H9 (cell line): ENCODE data around the gene TMEM44. TPM values are rescaled to one million over a fixed set of nuclear protein-coding genes. Genes with fewer than 3 reads are reported as not detected.

Source experiments
- DNase-seq: peaks from one replicate; pipeline ENCODE4 v3.0.0-alpha.2; 2017
- H2AFZ ChIP-seq: one replicate; pipeline ENCODE4 v1.6.1; 2013; ENCODE audit warnings: mild to moderate bottlenecking, low read length, control low read depth, moderate library complexity
- H2AK5ac ChIP-seq: 2 replicates; pipeline ENCODE4 v1.6.1; 2013; ENCODE audit warnings: low read length, control low read depth, mixed read lengths; ENCODE audit not compliant: insufficient read length
- H2BK120ac ChIP-seq: one replicate; pipeline ENCODE4 v1.6.1; 2013; ENCODE audit warnings: low read depth, mild to moderate bottlenecking, low read length, control low read depth, inconsistent platforms; ENCODE audit not compliant: poor library complexity, severe bottlenecking
- H2BK12ac ChIP-seq: 2 replicates; pipeline ENCODE4 v1.6.1; 2013; ENCODE audit warnings: low read length, control low read depth, mixed read lengths, low read depth; ENCODE audit not compliant: insufficient read length
- H2BK15ac ChIP-seq: 2 replicates; pipeline ENCODE4 v1.6.1; 2013; ENCODE audit warnings: low read depth, low read length, control low read depth
- H2BK20ac ChIP-seq: one replicate; pipeline ENCODE4 v1.6.1; 2013; ENCODE audit warnings: low read depth, mild to moderate bottlenecking, low read length, control low read depth, inconsistent platforms; ENCODE audit not compliant: poor library complexity, severe bottlenecking
- H2BK5ac ChIP-seq: 2 replicates; pipeline ENCODE4 v1.6.1; 2013; ENCODE audit warnings: low read length, control low read depth, mixed read lengths; ENCODE audit not compliant: insufficient read length
- H3K14ac ChIP-seq: 2 replicates; pipeline ENCODE4 v1.6.1; 2013; ENCODE audit warnings: low read length, control low read depth; ENCODE audit not compliant: insufficient read depth
- H3K18ac ChIP-seq: 2 replicates; pipeline ENCODE4 v1.6.1; 2013; ENCODE audit warnings: low read depth, mild to moderate bottlenecking, mixed read lengths, low read length, control low read depth; ENCODE audit not compliant: insufficient read length
- H3K23ac ChIP-seq: 2 replicates; pipeline ENCODE4 v1.6.1; 2013; ENCODE audit warnings: low read length, control low read depth, mixed read lengths, low read depth; ENCODE audit not compliant: insufficient read length
- H3K23me2 ChIP-seq: 2 replicates; pipeline ENCODE4 v1.6.1; 2013; ENCODE audit warnings: low read depth, mild to moderate bottlenecking, mixed read lengths, low read length, control low read depth; ENCODE audit not compliant: insufficient read length, poor library complexity, severe bottlenecking
- H3K27ac ChIP-seq: 2 replicates; pipeline ENCODE4 v1.5.1; 2013; ENCODE audit warnings: low read length, control low read depth, mixed read lengths, low read depth; ENCODE audit not compliant: insufficient read length
- H3K27me3 ChIP-seq: 2 replicates; pipeline ENCODE4 v1.6.1; 2013; ENCODE audit warnings: low read length, control low read depth, inconsistent platforms; ENCODE audit not compliant: insufficient read depth
- H3K4ac ChIP-seq: 2 replicates; pipeline ENCODE4 v1.6.1; 2013; ENCODE audit warnings: low read depth, mild to moderate bottlenecking, control low read depth, inconsistent platforms, low read length, moderate library complexity
- H3K4me1 ChIP-seq: 2 replicates; pipeline ENCODE4 v1.6.1; 2013; ENCODE audit warnings: low read length, control low read depth, inconsistent platforms; ENCODE audit not compliant: insufficient read depth
- H3K4me2 ChIP-seq: 2 replicates; pipeline ENCODE4 v1.6.1; 2013; ENCODE audit warnings: low read length, control low read depth, mixed read lengths; ENCODE audit not compliant: insufficient read length, insufficient read depth
- H3K56ac ChIP-seq: 2 replicates; pipeline ENCODE4 v1.6.1; 2013; ENCODE audit warnings: low read depth, mild to moderate bottlenecking, mixed read lengths, low read length, control low read depth; ENCODE audit not compliant: insufficient read length
- H3K79me1 ChIP-seq: 2 replicates; pipeline ENCODE4 v1.6.1; 2013; ENCODE audit warnings: low read depth, mild to moderate bottlenecking, moderate library complexity, low read length, control low read depth, inconsistent platforms; ENCODE audit not compliant: insufficient read depth, poor library complexity, severe bottlenecking
- H3K79me2 ChIP-seq: 2 replicates; pipeline ENCODE4 v1.6.1; 2013; ENCODE audit warnings: low read length, control low read depth, inconsistent platforms; ENCODE audit not compliant: insufficient read depth
- H3K9ac ChIP-seq: 2 replicates; pipeline ENCODE4 v1.6.1; 2013; ENCODE audit warnings: low read length, control low read depth, mixed read lengths; ENCODE audit not compliant: insufficient read length; ENCODE audit errors: extremely low read depth
- H3K9me3 ChIP-seq: one replicate; pipeline ENCODE4 v1.6.1; 2013; ENCODE audit warnings: low read depth, low read length, inconsistent platforms; ENCODE audit not compliant: control insufficient read depth
- H3T11ph ChIP-seq: one replicate; pipeline ENCODE4 v1.6.1; 2013; ENCODE audit warnings: mild to moderate bottlenecking, low read length, control low read depth, inconsistent platforms
- H4K20me1 ChIP-seq: one replicate; pipeline ENCODE4 v1.6.1; 2013; ENCODE audit not compliant: control insufficient read depth, insufficient read length, insufficient read depth
- H4K5ac ChIP-seq: 2 replicates; pipeline ENCODE4 v1.6.1; 2013; ENCODE audit warnings: low read depth, mild to moderate bottlenecking, mixed read lengths, low read length, control low read depth; ENCODE audit not compliant: insufficient read length
- H4K8ac ChIP-seq: replicated peaks from 2 replicates; pipeline ENCODE4 v1.6.1; 2013; ENCODE audit warnings: low read length, control low read depth, mixed read lengths, low read depth; ENCODE audit not compliant: insufficient read length
- H4K91ac ChIP-seq: 2 replicates; pipeline ENCODE4 v1.6.1; 2013; ENCODE audit warnings: low read depth, mild to moderate bottlenecking, moderate library complexity, mixed read lengths, low read length, control low read depth; ENCODE audit not compliant: insufficient read length
- H3K27ac Mint-ChIP-seq, 3 experiments: 2 replicates in 2 of 3; 3 replicates in 1 of 3; pipeline ENCODE4 v1.8.0; 2020 to 2021; ENCODE audit warnings: mixed read lengths in 3 of 3, mild to moderate bottlenecking in 1 of 3, moderate library complexity in 1 of 3
- H3K27me3 Mint-ChIP-seq: 2 replicates; pipeline ENCODE4 v1.8.0; 2021; ENCODE audit warnings: low read depth, mild to moderate bottlenecking, moderate library complexity, mixed read lengths
- H3K36me3 Mint-ChIP-seq, 3 experiments: 2 replicates in 2 of 3; 3 replicates in 1 of 3; pipeline ENCODE4 v1.8.0; 2020 to 2021; ENCODE audit warnings: low read depth in 3 of 3, mixed read lengths in 3 of 3; ENCODE audit not compliant: insufficient read depth in 1 of 3
- H3K4me1 Mint-ChIP-seq, 2 experiments: 2 replicates each; pipeline ENCODE4 v1.8.0; 2020; ENCODE audit warnings: mixed read lengths in 2 of 2
- H3K4me3 Mint-ChIP-seq, 2 experiments: 2 replicates in 1 of 2; 3 replicates in 1 of 2; pipeline ENCODE4 v1.8.0; 2020 to 2021; ENCODE audit warnings: mild to moderate bottlenecking in 2 of 2, mixed read lengths in 2 of 2, moderate library complexity in 1 of 2
- H3K9me3 Mint-ChIP-seq, 2 experiments: 2 replicates in 1 of 2; 3 replicates in 1 of 2; pipeline ENCODE4 v1.8.0; 2020; ENCODE audit warnings: mild to moderate bottlenecking in 2 of 2, mixed read lengths in 2 of 2, moderate library complexity in 1 of 2
- WGBS: extraction: QIAGEN DNeasy Blood & Tissue Kit; methylation state at CpG from one replicate; pipeline ENCODE4 v1.1.7; 2013; ENCODE audit warnings: missing lambda C conversion rate, low lambda C conversion rate, mixed read lengths; ENCODE audit not compliant: insufficient read length; ENCODE audit errors: extremely low coverage; 5-methylcytosine and 5-hydroxymethylcytosine counted together
- total RNA-seq: library from RNA; stranded (reverse); gene quantifications from 2 replicates; pipeline ENCODE4 v1.2.1, GENCODE V29; 2021
- TF ChIP-seq, protein P1 (sequence below): fragments of 200-600 bp; sonication (generic); conservative IDR thresholded peaks from 3 replicates; pipeline ENCODE4 v1.8.0; 2021; ENCODE audit warnings: antibody characterized with exemption, mild to moderate bottlenecking

The TMEM44 gene
- total RNA-seq, 1 experiment from 2014 or later: 19.8 TPM

DNA sequence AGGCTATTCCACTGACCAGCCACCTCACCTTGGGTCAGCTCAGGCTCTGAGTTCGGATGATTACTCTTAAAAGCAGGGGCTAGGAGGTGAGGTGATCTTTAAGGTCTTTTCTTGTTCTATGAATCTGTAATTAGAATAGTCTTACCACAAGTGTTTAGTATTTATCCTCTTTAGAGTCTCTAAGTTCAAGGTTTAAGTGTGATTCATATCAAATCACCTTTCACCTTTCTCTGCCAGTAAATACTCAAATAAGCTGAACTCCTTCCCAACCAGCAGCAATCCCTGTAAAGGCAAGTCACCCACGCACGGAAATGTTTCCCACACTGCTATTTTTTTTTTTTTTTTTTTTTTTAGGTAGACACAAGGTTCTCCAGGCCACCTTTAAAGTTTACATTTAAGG lies 14.5 kb upstream of the TMEM44 start:
- no peak overlapping the region for H2BK15ac ChIP-seq
- no peak overlapping the region for H3K9ac ChIP-seq
- no peak overlapping the region for H3K4me2 ChIP-seq
- no peaks in the 10 kb centered on the region for H3K79me2 ChIP-seq
- H3K18ac ChIP-seq: no peak overlapping the region
- no peak overlapping the region for H2BK12ac ChIP-seq
- Mint-ChIP-seq H3K9me3 (no peaks in the 10 kb centered on the region), H3K4me1 (no peaks in the 10 kb centered on the region), H3K36me3 (peaks cover 50 to 82% (median 71%) of the 10 kb centered on the region in 3 experiments), H3K4me3 (no peak overlapping the region), H3K27me3 (no peaks in the 10 kb centered on the region), H3K27ac (no peak overlapping the region)
- H3K27ac ChIP-seq: no peak overlapping the region
- H4K8ac ChIP-seq: no peak overlapping the region
- no peaks in the 10 kb centered on the region for H3K23me2 ChIP-seq
- H3K4ac ChIP-seq: no peak overlapping the region
- no peak overlapping the region for H2AK5ac ChIP-seq
- H3K4me1 ChIP-seq: no peaks in the 10 kb centered on the region
- no peak overlapping the region for H3K14ac ChIP-seq
- no peaks in the 10 kb centered on the region for H3K79me1 ChIP-seq
- no peak overlapping the region for H4K5ac ChIP-seq
- no peak overlapping the region for H3K23ac ChIP-seq
- H2BK5ac ChIP-seq: no peak overlapping the region
- no peaks in the 10 kb centered on the region for H3K27me3 ChIP-seq
- H4K20me1 ChIP-seq: no peaks in the 10 kb centered on the region
- TF ChIP-seq, protein P1, sequence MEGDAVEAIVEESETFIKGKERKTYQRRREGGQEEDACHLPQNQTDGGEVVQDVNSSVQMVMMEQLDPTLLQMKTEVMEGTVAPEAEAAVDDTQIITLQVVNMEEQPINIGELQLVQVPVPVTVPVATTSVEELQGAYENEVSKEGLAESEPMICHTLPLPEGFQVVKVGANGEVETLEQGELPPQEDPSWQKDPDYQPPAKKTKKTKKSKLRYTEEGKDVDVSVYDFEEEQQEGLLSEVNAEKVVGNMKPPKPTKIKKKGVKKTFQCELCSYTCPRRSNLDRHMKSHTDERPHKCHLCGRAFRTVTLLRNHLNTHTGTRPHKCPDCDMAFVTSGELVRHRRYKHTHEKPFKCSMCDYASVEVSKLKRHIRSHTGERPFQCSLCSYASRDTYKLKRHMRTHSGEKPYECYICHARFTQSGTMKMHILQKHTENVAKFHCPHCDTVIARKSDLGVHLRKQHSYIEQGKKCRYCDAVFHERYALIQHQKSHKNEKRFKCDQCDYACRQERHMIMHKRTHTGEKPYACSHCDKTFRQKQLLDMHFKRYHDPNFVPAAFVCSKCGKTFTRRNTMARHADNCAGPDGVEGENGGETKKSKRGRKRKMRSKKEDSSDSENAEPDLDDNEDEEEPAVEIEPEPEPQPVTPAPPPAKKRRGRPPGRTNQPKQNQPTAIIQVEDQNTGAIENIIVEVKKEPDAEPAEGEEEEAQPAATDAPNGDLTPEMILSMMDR: no peak
- no peak overlapping the region for H4K91ac ChIP-seq
- no peak overlapping the region for H2BK120ac ChIP-seq
- no peak overlapping the region for H3T11ph ChIP-seq
- H3K9me3 ChIP-seq: no peaks in the 10 kb centered on the region
- no peak overlapping the region for H2AFZ ChIP-seq
- no peak overlapping the region for H3K56ac ChIP-seq
- WGBS: no CpG with 5 or more reads among the region's 3 CpGs
- no peak overlapping the region for H2BK20ac ChIP-seq
- no peak for DNase-seq
